ENCODE results near the gene PSMD9.

PSMD9 gene

GRCh38 chr12:121957861-121958515 lies 69.4 kb downstream of the PSMD9 start:
- H3K27ac ChIP-seq (replicated peaks) = no peak overlapping the region
- H3K27me3 ChIP-seq (ENCODE audit: insufficient read depth, poor library complexity, severe bottlenecking) = no peaks in the 10 kb centered on the region
- TF ChIP-seq SPI1 (IDR thresholded peaks at IDR 0.05; ENCODE audit: borderline replicate concordance, low read depth) = no peak
- no peak for TF ChIP-seq POLR2AphosphoS5 (IDR thresholded peaks at IDR 0.05; ENCODE audit: low read depth)
- TF ChIP-seq REST (IDR thresholded peaks at IDR 0.05; ENCODE audit: insufficient replicate concordance, low read depth) = no peak
- TF ChIP-seq CTCF (IDR thresholded peaks at IDR 0.05; ENCODE audit: insufficient read depth, low read length) = no peak
- no peak for TF ChIP-seq GABPA (IDR thresholded peaks at IDR 0.05; ENCODE audit: low read depth)
- no peak overlapping the region for H3K4me3 ChIP-seq (replicated peaks; ENCODE audit: insufficient read depth, low read length)
- DNase-seq (ENCODE audit: low read depth in 1 of 2, low spot score in 1 of 2) = no peak

DNA sequence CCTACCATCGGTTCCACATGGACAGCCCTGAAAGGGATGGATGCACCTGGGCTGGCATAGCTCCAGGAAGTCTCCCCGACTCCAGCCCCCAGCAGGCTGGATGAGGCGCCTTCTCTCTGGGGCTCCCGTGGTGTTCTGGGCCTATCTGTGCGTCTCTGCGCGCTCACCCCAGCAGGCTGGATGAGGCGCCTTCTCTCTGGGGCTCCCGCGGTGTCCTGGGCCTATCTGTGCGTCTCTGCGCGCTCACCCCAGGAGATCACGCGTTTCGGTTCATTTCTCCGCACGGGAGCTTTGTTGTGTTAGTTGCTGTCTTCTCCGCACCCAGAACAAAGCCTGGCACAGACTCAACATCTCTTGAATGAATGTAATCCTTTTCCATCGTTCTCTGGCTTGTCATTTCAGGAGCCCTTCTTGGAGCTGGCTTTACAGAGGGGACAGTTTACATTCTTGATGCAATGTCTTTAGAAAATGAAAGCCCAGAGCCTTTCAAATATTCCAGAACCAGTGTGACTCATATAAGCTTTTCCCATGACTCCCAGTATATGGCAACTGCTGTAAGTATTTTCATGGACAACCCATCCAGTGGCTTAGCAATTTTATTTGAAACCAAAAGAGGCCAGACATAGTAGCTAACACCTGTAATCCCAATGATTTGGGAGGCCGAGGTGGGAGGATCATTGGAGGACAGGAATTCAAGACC lies 70.1 kb downstream of the PSMD9 start:
- no peak for DNase-seq (ENCODE audit: low read depth in 1 of 2, low spot score in 1 of 2)
- no peaks in the 10 kb centered on the region for H3K27me3 ChIP-seq (ENCODE audit: insufficient read depth, poor library complexity, severe bottlenecking)
- no peak for TF ChIP-seq CTCF (IDR thresholded peaks at IDR 0.05; ENCODE audit: insufficient read depth, low read length)
- TF ChIP-seq GABPA (IDR thresholded peaks at IDR 0.05; ENCODE audit: low read depth) = no peak
- TF ChIP-seq REST (IDR thresholded peaks at IDR 0.05; ENCODE audit: insufficient replicate concordance, low read depth) = no peak
- no peak for TF ChIP-seq SPI1 (IDR thresholded peaks at IDR 0.05; ENCODE audit: borderline replicate concordance, low read depth)
- no peak for TF ChIP-seq POLR2AphosphoS5 (IDR thresholded peaks at IDR 0.05; ENCODE audit: low read depth)
- H3K4me3 ChIP-seq (replicated peaks; ENCODE audit: insufficient read depth, low read length) = no peak overlapping the region
- H3K27ac ChIP-seq (replicated peaks) = no peak overlapping the region

- no peaks in the 10 kb centered on the region for H3K27me3 ChIP-seq (ENCODE audit: insufficient read depth, poor library complexity, severe bottlenecking)
- DNase-seq (ENCODE audit: low read depth in 1 of 2, low spot score in 1 of 2) = no peak
- no peak overlapping the region for H3K4me3 ChIP-seq (replicated peaks; ENCODE audit: insufficient read depth, low read length)
- TF ChIP-seq CTCF (IDR thresholded peaks at IDR 0.05; ENCODE audit: insufficient read depth, low read length) (no peak), GABPA (IDR thresholded peaks at IDR 0.05; ENCODE audit: low read depth) (no peak), POLR2AphosphoS5 (IDR thresholded peaks at IDR 0.05; ENCODE audit: low read depth) (no peak), SPI1 (IDR thresholded peaks at IDR 0.05; ENCODE audit: borderline replicate concordance, low read depth) (no peak)
- H3K27ac ChIP-seq (replicated peaks) = no peak overlapping the region
Measured at GRCh38 chr12:121960541-121960940, 72.0 kb downstream of the PSMD9 start.
